H1 (cell line): ENCODE data around the gene ARRB1. TPM values are rescaled to one million over a fixed set of nuclear protein-coding genes. Genes with fewer than 3 reads are reported as not detected.

ENCODE experiments used
- BCL11A ChIP-seq, 2 experiments: IDR thresholded peaks; one replicate each; pipeline ENCODE4 v1.6.1; 2011; ENCODE audit warnings: low read depth in 2 of 2, low read length in 2 of 2, mild to moderate bottlenecking in 2 of 2
- BRCA1 ChIP-seq: IDR thresholded peaks from 2 replicates; pipeline ENCODE4 v1.6.1; 2012; ENCODE audit warnings: low read depth, low read length, improper control_type of control experiment
- CEBPB ChIP-seq: IDR thresholded peaks from 2 replicates; pipeline ENCODE4 v1.6.1; 2012; ENCODE audit warnings: low read depth, low read length
- CHD7 ChIP-seq: fragments of 300-600 bp; sonication (generic); IDR thresholded peaks from 2 replicates; pipeline ENCODE4 v1.7.1; 2012; ENCODE audit warnings: low read length, moderate library complexity, mild to moderate bottlenecking, inconsistent platforms; ENCODE audit not compliant: insufficient replicate concordance
- E2F6 ChIP-seq: IDR thresholded peaks from 2 replicates; pipeline ENCODE4 v1.6.1; 2012; ENCODE audit warnings: inconsistent platforms
- MAX ChIP-seq: IDR thresholded peaks from 2 replicates; pipeline ENCODE4 v1.6.1; 2012; ENCODE audit warnings: inconsistent platforms
- POLR2AphosphoS5 ChIP-seq: IDR thresholded peaks from 2 replicates; pipeline ENCODE4 v1.6.1; 2011; ENCODE audit warnings: low read depth, low read length
- SP4 ChIP-seq: IDR thresholded peaks from 2 replicates; pipeline ENCODE4 v1.6.1; 2012; ENCODE audit warnings: low read length, inconsistent platforms
- TAF1 ChIP-seq: IDR thresholded peaks from 2 replicates; pipeline ENCODE4 v1.6.1; 2011; ENCODE audit warnings: mild to moderate bottlenecking, low read depth, low read length
- polyA plus RNA-seq, 7 experiments: library from polyadenylated mRNA; depleted of rRNA in 3 of 7; stranded (reverse) in 5 of 7; unstranded in 2 of 7; fragments of >200 nt in 5 of 7; fragments of 200-250 nt in 2 of 7; gene quantifications; 1 replicate in 5 of 7; 2 replicates in 1 of 7; 4 replicates in 1 of 7; pipeline versions ENCODE4 v1.2.1 to v1.2.3, GENCODE V29; 2011 to 2013; ENCODE audit warnings: missing spikeins in 2 of 7, mixed read lengths in 2 of 7
- total RNA-seq: library from RNA; stranded (reverse); fragmentation: NEBNext Ultra II Directional; extraction: Animal tissue kit (Norgen Biotek cat#: 25700); gene quantifications from 2 replicates; pipeline ENCODE4 v1.2.1, GENCODE V29; 2021

Gene ARRB1
- total and polyA plus RNA-seq, 2 of the 8 experiments (the other 6 are each of a cell fraction or from before 2014, with no cell fraction given) = 9.4 to 31.8 TPM

GRCh38 chr11:75399344-75400145 lies 48.1 kb upstream of the ARRB1 start, which contains the start of gene RPS3 (continued):
- no peak for TF ChIP-seq CHD7
- 0 out of 2 replicates have a peak, but pooled peaks have one; percentile 43 for TF ChIP-seq E2F6
- TF ChIP-seq SP4 = no peak
- peak; percentile 100 for TF ChIP-seq TAF1
- no peak for TF ChIP-seq BRCA1
- TF ChIP-seq MAX = peak; percentile 91
- TF ChIP-seq POLR2AphosphoS5 = peak; percentile 99
- no peak for TF ChIP-seq BCL11A (IDR thresholded peaks at IDR 0.05; ENCODE audit: low read depth in 2 of 2, low read length in 2 of 2)
- no peak for TF ChIP-seq CEBPB
